Ectodermal cell (in vitro differentiated cells): ENCODE results near the gene PRXL2C. TPM values are rescaled to one million over a fixed set of nuclear protein-coding genes. Genes with fewer than 3 reads are reported as not detected.
"Not testable (repeated sequence)": the region's sequence is repeated elsewhere in the genome, so short reads cannot be mapped to it uniquely, and the experiment has no call there.

Experiments
- H3K27ac ChIP-seq: 2 replicates; pipeline ENCODE4 v1.7.0; 2013; ENCODE audit warnings: mild to moderate bottlenecking, low read depth, low read length; ENCODE audit not compliant: insufficient read depth, poor library complexity, severe bottlenecking
- H3K27me3 ChIP-seq: 2 replicates; pipeline ENCODE4 v1.7.0; 2013; ENCODE audit warnings: mild to moderate bottlenecking, low read length; ENCODE audit not compliant: insufficient read depth, control insufficient read depth, poor library complexity, severe bottlenecking
- H3K36me3 ChIP-seq: one replicate; pipeline ENCODE4 v1.7.0; 2013; ENCODE audit warnings: low read length; ENCODE audit not compliant: control insufficient read depth, insufficient read depth
- H3K4me1 ChIP-seq: one replicate; pipeline ENCODE4 v1.7.0; 2013; ENCODE audit warnings: low read length; ENCODE audit not compliant: control insufficient read depth, insufficient read depth
- H3K4me3 ChIP-seq: 2 replicates; pipeline ENCODE4 v1.7.0; 2013; ENCODE audit warnings: low read depth, low read length, control low read depth; ENCODE audit not compliant: insufficient read depth
- H3K9me3 ChIP-seq: 2 replicates; pipeline ENCODE4 v1.7.0; 2013; ENCODE audit warnings: mild to moderate bottlenecking, low read length, moderate library complexity; ENCODE audit not compliant: control insufficient read depth
- WGBS, 2 experiments: methylation state at CpG; one replicate each; pipeline ENCODE4 v1.1.7; 2013; ENCODE audit warnings: missing lambda C conversion rate in 2 of 2; 5-methylcytosine and 5-hydroxymethylcytosine counted together
- polyA plus RNA-seq, 4 experiments: library from polyadenylated mRNA; stranded (reverse); fragments of 50-300 nt; gene quantifications; one replicate each; pipeline ENCODE4 v1.2.3, GENCODE V29; 2013

Gene PRXL2C, protein sequence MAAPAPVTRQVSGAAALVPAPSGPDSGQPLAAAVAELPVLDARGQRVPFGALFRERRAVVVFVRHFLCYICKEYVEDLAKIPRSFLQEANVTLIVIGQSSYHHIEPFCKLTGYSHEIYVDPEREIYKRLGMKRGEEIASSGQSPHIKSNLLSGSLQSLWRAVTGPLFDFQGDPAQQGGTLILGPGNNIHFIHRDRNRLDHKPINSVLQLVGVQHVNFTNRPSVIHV
- polyA plus RNA-seq (2013, experiment 1 of 4), result 6.5 TPM
- polyA plus RNA-seq (2013, experiment 2 of 4), result 5.9 TPM
- 5.6 TPM for polyA plus RNA-seq (2013, experiment 3 of 4)
- polyA plus RNA-seq (2013, experiment 4 of 4), result 5.8 TPM

- no peaks in the 10 kb centered on the region for H3K9me3 ChIP-seq
- H3K4me1 ChIP-seq, result no peaks in the 10 kb centered on the region
- no peaks in the 10 kb centered on the region for H3K36me3 ChIP-seq
- H3K4me3 ChIP-seq, result peak within 1 kb of the TSS; percentile 68
- WGBS, 2 experiments, result 3 to 5% methylated on average over 55 to 56 of the region's 57 CpGs
- peaks cover 16% of the 10 kb centered on the region for H3K27me3 ChIP-seq
- H3K27ac ChIP-seq, result peak within 1 kb of the TSS; percentile 67
Measured at GRCh38 chr9:96655198-96655851, at the start of gene PRXL2C. Gene PRXL2C, minus strand, starts transcription at chr9:96655317. Its CDS starts 36 bp downstream, at chr9:96655281.

DNA sequence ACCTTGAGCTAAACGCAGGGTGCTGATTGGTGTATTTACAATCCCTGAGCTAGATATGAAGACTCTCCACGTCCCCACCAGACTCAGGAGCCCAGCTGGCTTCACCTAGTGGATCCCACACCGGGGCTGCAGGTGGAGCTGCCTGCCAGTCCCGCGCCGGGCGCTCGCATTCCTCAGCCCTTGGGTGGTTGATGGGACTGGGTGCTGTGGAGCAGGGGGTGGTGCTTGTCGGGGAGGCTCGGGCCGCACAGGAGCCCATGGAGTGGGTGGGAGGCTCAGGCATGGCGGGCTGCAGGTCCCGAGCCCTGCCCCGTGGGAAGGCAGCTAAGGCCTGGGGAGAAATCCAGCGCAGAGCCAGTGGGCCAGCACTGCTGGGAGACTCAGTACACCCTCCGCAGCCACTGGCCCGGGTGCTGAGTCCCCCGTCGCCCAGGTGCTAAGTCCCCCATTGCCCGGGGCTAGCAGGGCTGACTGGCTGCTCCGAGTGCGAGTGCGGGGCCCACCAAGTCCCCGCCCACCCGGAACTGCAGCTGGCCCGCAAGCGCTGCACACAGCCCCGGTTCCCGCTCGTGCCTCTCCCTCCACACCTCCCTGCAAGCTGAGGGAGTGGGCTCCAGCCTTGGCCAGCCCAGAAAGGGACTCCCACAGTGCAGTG lies 45.7 kb upstream of the PRXL2C start:
- H3K9me3 ChIP-seq, result not testable (repeated sequence)

DNA sequence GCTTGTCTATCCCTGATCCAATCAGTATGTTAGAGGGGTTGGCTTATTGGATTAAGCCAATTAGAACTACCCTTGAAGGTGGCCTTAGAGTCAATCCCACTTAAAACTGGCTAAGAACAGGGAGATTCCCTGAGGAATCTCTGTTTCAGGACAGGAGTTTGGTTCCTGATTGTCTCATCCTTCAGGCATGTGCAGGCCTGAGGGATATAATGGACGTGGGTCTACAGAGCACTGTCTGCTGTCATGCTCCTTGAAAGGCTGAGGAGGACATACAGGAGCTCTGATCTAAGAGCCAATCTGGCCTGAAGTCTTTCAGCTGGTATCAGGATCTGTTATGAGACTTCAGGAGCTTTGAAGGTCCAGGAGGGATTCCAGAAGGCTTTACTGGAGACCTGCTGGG lies 36.2 kb upstream of the PRXL2C start:
- WGBS, 2 experiments, result 71 to 80% methylated on average over 1 of the region's 1 CpG

More for the DNA sequence above, 45.7 kb upstream of the PRXL2C start:
- not testable (repeated sequence) for H3K27ac ChIP-seq, H3K36me3 ChIP-seq, H3K4me1 ChIP-seq, H3K27me3 ChIP-seq, H3K4me3 ChIP-seq
- WGBS, 2 experiments, result 92 to 93% methylated on average over 29 to 30 of the region's 30 CpGs

GRCh38 chr9:96688745-96689464 lies 33.8 kb upstream of the PRXL2C start:
- no peaks in the 10 kb centered on the region for H3K27me3 ChIP-seq
- no peak overlapping the region for H3K27ac ChIP-seq
- H3K4me3 ChIP-seq, result no peak overlapping the region
- H3K4me1 ChIP-seq, result no peaks in the 10 kb centered on the region
- 92 to 94% methylated on average over 8 of the region's 8 CpGs for WGBS, 2 experiments
- H3K9me3 ChIP-seq, result no peaks in the 10 kb centered on the region
- H3K36me3 ChIP-seq, result no peaks in the 10 kb centered on the region

More for the DNA sequence above, 36.2 kb upstream of the PRXL2C start:
- Histone ChIP-seq H3K4me3 (no peak overlapping the region), H3K27ac (no peak overlapping the region), H3K36me3 (no peaks in the 10 kb centered on the region), H3K9me3 (no peaks in the 10 kb centered on the region), H3K27me3 (no peaks in the 10 kb centered on the region), H3K4me1 (no peaks in the 10 kb centered on the region)

- Histone ChIP-seq H3K36me3 (no peaks in the 10 kb centered on the region), H3K9me3 (no peaks in the 10 kb centered on the region), H3K4me3 (no peak overlapping the region), H3K4me1 (no peaks in the 10 kb centered on the region), H3K27ac (no peak overlapping the region), H3K27me3 (no peaks in the 10 kb centered on the region)
- WGBS, 2 experiments, result 94% methylated on average over 5 of the region's 5 CpGs
Measured at GRCh38 chr9:96688187-96688586, 33.1 kb upstream of the PRXL2C start.

DNA sequence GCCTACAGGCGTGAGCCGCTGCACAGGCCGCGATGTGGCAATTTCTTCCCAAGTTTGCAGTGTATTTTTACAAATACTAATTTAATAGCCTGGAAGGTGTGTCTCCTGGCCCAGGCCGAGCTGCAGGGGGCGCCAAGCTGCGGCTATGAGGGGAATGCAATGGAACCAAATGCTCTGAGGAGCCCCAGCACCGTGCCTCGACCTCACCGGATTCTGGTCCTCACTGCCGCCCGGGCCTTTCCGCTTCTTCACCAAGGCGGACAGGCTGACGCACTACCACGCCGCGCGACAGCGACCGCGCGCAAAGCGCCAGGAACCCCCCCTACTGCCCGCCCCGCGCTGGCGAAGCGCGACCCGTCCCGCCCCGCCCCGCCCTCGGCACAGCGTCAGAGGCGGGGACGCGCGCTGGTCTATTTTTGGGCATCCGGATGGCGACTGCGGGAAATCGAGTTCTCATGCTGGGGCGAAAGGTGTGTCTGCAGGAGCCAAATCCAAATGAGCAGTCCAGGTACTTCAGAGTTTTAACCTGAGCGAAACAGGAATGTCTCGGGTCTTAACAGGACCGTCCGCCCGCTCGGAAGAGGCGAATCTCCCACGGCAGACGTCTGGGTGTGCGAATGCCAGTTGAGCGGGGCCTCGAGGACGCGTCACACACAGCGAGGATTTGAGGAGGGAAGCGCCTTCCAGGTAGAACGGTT lies 31.7 kb upstream of the PRXL2C start:
- 20% methylated on average over 62 of the region's 62 CpGs for WGBS, 2 experiments
- Histone ChIP-seq H3K36me3 (no peaks in the 10 kb centered on the region), H3K27ac (no peak overlapping the region), H3K4me3 (peak overlapping the region; percentile 49), H3K27me3 (no peaks in the 10 kb centered on the region), H3K9me3 (no peaks in the 10 kb centered on the region), H3K4me1 (no peaks in the 10 kb centered on the region)

GRCh38 chr9:96680812-96681499 lies 25.8 kb upstream of the PRXL2C start:
- Histone ChIP-seq H3K4me1 (no peaks in the 10 kb centered on the region), H3K27ac (no peak overlapping the region)
- 88 to 92% methylated on average over 3 to 4 of the region's 4 CpGs for WGBS, 2 experiments

GRCh38 chr9:96674906-96675538 lies 19.9 kb upstream of the PRXL2C start:
- Histone ChIP-seq H3K4me1 (no peaks in the 10 kb centered on the region), H3K27me3 (no peaks in the 10 kb centered on the region), H3K36me3 (no peaks in the 10 kb centered on the region), H3K4me3 (no peak overlapping the region), H3K27ac (no peak overlapping the region), H3K9me3 (no peaks in the 10 kb centered on the region)

More at GRCh38 chr9:96680812-96681499, 25.8 kb upstream of the PRXL2C start:
- H3K36me3 ChIP-seq, result no peaks in the 10 kb centered on the region
- H3K27me3 ChIP-seq, result no peaks in the 10 kb centered on the region
- H3K9me3 ChIP-seq, result no peaks in the 10 kb centered on the region
- H3K4me3 ChIP-seq, result no peak overlapping the region

GRCh38 chr9:96673786-96674185 lies 18.7 kb upstream of the PRXL2C start:
- not testable (repeated sequence) for H3K27me3 ChIP-seq, H3K27ac ChIP-seq, H3K4me3 ChIP-seq, H3K4me1 ChIP-seq, H3K36me3 ChIP-seq, H3K9me3 ChIP-seq
- WGBS, 2 experiments, result 85 to 91% methylated on average over 4 of the region's 4 CpGs
